GM19438 (cell line): ENCODE data around the gene LTB4R2.
A peak's percentile ranks its signal among the peaks of the same experiment; 100 is the strongest.
"Not testable (repeated sequence)": the region's sequence is repeated elsewhere in the genome, so short reads cannot be mapped to it uniquely, and the experiment has no call there.

Experiments used
- ATAC-seq: cut with Tn5 transposase; IDR thresholded peaks from one replicate; pipeline ENCODE4 v1.9.1; 2021; ENCODE audit warnings: low read depth; ENCODE audit not compliant: unreplicated experiment

Gene LTB4R2

GRCh38 chr14:24338843-24339242 lies 28.9 kb downstream of the LTB4R2 start:
- ATAC-seq, result no peak

- peak; percentile 96 for ATAC-seq
Measured at GRCh38 chr14:24339284-24340151, 29.6 kb downstream of the LTB4R2 start, which contains the start of gene RIPK3. TSS of gene RIPK3 (minus strand) at chr14:24339991. CDS start at chr14:24339826, 165 bp downstream.

- ATAC-seq, result no peak
Measured at GRCh38 chr14:24340606-24341005, 30.7 kb downstream of the LTB4R2 start.

GRCh38 chr14:24342889-24343288 lies 32.9 kb downstream of the LTB4R2 start:
- ATAC-seq, result no peak

- no peak for ATAC-seq
Measured at GRCh38 chr14:24343795-24344660, 34.1 kb downstream of the LTB4R2 start.

- ATAC-seq, result no peak
Measured at GRCh38 chr14:24347134-24347533, 37.2 kb downstream of the LTB4R2 start.

GRCh38 chr14:24348186-24348585 lies 38.2 kb downstream of the LTB4R2 start:
- no peak for ATAC-seq

GRCh38 chr14:24349742-24350141 lies 39.8 kb downstream of the LTB4R2 start:
- no peak for ATAC-seq

GRCh38 chr14:24351517-24351916 lies 41.6 kb downstream of the LTB4R2 start:
- no peak for ATAC-seq

GRCh38 chr14:24353559-24354481 lies 43.9 kb downstream of the LTB4R2 start:
- ATAC-seq, result no peak

GRCh38 chr14:24354482-24354825 lies 44.5 kb downstream of the LTB4R2 start:
- not testable (repeated sequence) for ATAC-seq

- ATAC-seq, result no peak
Measured at GRCh38 chr14:24355009-24355408, 45.1 kb downstream of the LTB4R2 start.

- no peak for ATAC-seq
Measured at GRCh38 chr14:24356208-24356607, 46.3 kb downstream of the LTB4R2 start.

- ATAC-seq, result no peak
Measured at GRCh38 chr14:24360281-24360680, 50.3 kb downstream of the LTB4R2 start.

GRCh38 chr14:24361326-24361725 lies 51.4 kb downstream of the LTB4R2 start:
- ATAC-seq, result no peak
